ENCODE results near the gene CCDC171. TPM values are rescaled to one million over a fixed set of nuclear protein-coding genes. Genes with fewer than 3 reads are reported as not detected.

The CCDC171 gene
- total and polyA plus RNA-seq, 5 donors = 0.61 to 3.4 (median 2.6) TPM

DNA sequence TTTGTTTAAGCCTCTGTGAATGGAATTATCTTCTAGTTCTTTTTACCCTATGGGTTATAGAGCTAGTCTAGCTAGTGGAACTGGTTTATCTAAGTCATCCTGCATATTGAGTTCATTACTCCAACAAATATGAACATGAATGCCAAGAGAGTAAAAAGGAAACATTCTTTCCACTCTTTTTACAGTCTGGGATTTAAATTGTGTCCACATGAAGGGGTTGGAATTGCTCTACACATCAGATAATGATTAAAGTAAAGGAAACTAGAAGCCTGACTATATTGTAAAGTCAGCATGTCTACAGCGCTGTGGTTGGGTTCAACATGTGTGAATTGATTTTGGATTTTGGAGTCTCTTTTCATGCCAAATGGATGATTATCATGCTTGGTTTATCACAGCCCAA is 173.1 kb downstream of the CCDC171 start:
- Histone ChIP-seq H3K4me3 (ENCODE audit: low read length) (no peak overlapping the region), H3K27ac (ENCODE audit: low read length) (no peak overlapping the region), H3K4me1 (ENCODE audit: control insufficient read depth, insufficient read depth, low read length) (no peaks in the 10 kb centered on the region), H3K27me3 (ENCODE audit: control insufficient read depth, insufficient read depth) (no peaks in the 10 kb centered on the region), H3K9me3 (ENCODE audit: control insufficient read depth, low read length) (no peaks in the 10 kb centered on the region)
- WGBS = 90% methylated on average over 1 of the region's 1 CpG
- no peak for DNase-seq
- intact Hi-C loops (cut with DNase I) = no loop called here
- no peak for ATAC-seq

DNA sequence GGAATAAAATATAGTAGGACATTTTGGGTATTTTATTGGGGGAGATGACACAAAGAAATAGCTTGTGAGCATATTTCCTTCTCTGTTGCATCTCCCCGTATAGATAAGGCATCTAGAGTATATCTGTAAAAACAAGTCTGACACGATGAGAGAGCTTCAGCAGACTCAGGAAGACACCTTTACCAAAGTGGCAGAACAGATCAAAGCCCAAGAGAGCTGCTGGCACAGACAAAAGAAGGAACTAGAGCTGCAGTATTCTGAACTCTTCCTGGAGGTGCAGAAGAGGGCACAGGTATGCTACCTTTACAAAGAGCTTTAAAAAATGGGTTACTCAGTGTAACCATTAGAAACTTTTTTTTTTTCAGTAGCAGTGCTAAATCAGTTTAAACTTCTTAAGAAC is 176.7 kb downstream of the CCDC171 start:
- H3K4me3 ChIP-seq (ENCODE audit: low read length) = no peak overlapping the region
- no peaks in the 10 kb centered on the region for H3K9me3 ChIP-seq (ENCODE audit: control insufficient read depth, low read length)
- no peaks in the 10 kb centered on the region for H3K4me1 ChIP-seq (ENCODE audit: control insufficient read depth, insufficient read depth, low read length)
- no peak for DNase-seq
- no peak for ATAC-seq
- intact Hi-C loops (cut with DNase I) = no loop called here
- 60% methylated on average over 2 of the region's 2 CpGs for WGBS
- H3K27ac ChIP-seq (ENCODE audit: low read length) = no peak overlapping the region
- no peaks in the 10 kb centered on the region for H3K27me3 ChIP-seq (ENCODE audit: control insufficient read depth, insufficient read depth)

DNA sequence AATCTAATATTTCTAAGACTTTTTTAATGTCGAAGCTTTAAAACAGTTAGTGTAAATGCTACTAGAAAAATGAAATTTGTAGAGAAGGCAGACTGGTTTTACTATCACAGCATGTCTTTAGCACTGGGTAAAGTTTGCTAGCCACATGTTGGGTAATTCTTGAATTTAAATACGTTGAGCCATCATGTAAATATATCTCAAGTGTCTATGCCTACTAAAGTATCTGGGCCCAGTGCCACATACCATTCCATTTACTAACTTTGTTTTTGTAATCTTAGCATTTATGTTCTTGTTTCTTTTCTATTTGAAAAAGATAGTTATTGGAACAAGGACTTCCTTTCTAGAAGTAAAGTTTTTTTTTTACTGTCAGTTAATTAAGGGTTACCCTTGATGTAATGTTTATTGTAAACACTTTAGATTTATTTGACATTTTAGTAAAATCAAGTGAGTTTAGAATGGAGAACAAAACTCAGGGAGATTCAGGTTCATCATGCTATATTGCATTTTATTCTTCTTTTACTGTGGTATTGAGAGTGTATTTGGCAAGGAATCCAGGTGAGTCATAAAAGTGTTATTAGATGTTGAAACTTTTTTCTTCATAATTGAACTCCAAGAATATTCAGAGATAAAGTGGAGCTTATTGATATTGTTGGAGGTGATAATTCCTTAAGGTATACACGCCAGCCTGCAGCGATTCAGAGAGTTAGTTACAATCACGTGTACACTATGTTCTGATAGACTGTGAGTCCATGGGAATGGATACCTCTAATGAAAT is 182.4 kb downstream of the CCDC171 start:
- Histone ChIP-seq H3K27ac (ENCODE audit: low read length) (no peak overlapping the region), H3K4me3 (ENCODE audit: low read length) (no peak overlapping the region), H3K4me1 (ENCODE audit: control insufficient read depth, insufficient read depth, low read length) (no peaks in the 10 kb centered on the region), H3K9me3 (ENCODE audit: control insufficient read depth, low read length) (no peaks in the 10 kb centered on the region), H3K27me3 (ENCODE audit: control insufficient read depth, insufficient read depth) (no peaks in the 10 kb centered on the region)
- DNase-seq (no peak), ATAC-seq (no peak)
- WGBS = 69% methylated on average over 5 of the region's 5 CpGs
- intact Hi-C loops (cut with DNase I) = no loop called here

DNA sequence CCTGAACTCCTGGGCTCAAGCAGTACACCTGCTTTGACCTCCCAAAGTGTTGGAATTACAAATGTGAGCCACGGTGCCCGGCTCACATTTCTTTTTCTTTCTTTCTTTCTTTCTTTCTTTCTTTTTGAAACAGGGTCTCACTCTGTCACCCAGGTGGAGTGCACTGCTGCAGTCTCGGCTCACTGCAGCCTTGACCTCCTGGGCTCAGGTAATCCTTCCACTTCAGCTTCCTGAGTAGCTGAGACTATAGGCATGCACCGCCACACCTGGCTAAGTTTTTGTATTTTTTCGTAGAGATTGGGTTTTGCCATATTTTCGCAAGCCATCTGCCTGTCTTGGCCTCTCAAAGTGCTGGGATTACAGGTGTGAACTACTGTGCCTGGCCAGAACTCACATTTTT is 183.7 kb downstream of the CCDC171 start:
- DNase-seq = no peak
- Histone ChIP-seq H3K27me3 (ENCODE audit: control insufficient read depth, insufficient read depth) (no peaks in the 10 kb centered on the region), H3K4me1 (ENCODE audit: control insufficient read depth, insufficient read depth, low read length) (no peaks in the 10 kb centered on the region), H3K27ac (ENCODE audit: low read length) (no peak overlapping the region), H3K9me3 (ENCODE audit: control insufficient read depth, low read length) (no peaks in the 10 kb centered on the region), H3K4me3 (ENCODE audit: low read length) (no peak overlapping the region)
- ATAC-seq = no peak
- WGBS = 95% methylated on average over 6 of the region's 6 CpGs
- intact Hi-C loops (cut with DNase I) = no loop called here

DNA sequence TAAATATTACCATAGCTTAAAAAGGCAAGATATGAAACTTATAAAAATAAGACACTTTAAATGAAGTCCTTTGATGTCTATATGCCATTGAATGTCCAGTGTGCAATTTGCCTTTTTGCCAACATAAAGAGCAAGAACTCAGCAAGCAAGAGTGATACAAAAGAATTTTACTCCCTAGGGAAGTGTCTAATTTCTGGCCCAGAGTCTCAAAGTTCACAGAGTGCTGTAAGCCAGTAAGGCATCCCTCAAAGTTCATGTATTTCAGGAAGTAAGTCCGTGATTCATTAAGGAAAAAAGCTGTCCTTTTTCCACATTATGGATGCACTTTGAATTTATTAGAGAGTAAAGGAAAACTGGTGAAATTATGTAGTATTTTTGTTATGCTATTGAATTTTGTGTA is 185.2 kb downstream of the CCDC171 start:
- 37% methylated on average over 1 of the region's 1 CpG for WGBS
- no peak overlapping the region for H3K27ac ChIP-seq (ENCODE audit: low read length)
- no peaks in the 10 kb centered on the region for H3K4me1 ChIP-seq (ENCODE audit: control insufficient read depth, insufficient read depth, low read length)
- no peak for ATAC-seq
- H3K27me3 ChIP-seq (ENCODE audit: control insufficient read depth, insufficient read depth) = no peaks in the 10 kb centered on the region
- no peaks in the 10 kb centered on the region for H3K9me3 ChIP-seq (ENCODE audit: control insufficient read depth, low read length)
- H3K4me3 ChIP-seq (ENCODE audit: low read length) = no peak overlapping the region
- intact Hi-C loops (cut with DNase I) = no loop called here
- DNase-seq = no peak

- no peak for DNase-seq
- intact Hi-C loops (cut with DNase I) = no loop called here
- no peaks in the 10 kb centered on the region for H3K4me1 ChIP-seq (ENCODE audit: control insufficient read depth, insufficient read depth, low read length)
- no peak overlapping the region for H3K4me3 ChIP-seq (ENCODE audit: low read length)
- no peaks in the 10 kb centered on the region for H3K27me3 ChIP-seq (ENCODE audit: control insufficient read depth, insufficient read depth)
- 43% methylated on average over 2 of the region's 2 CpGs for WGBS
- H3K9me3 ChIP-seq (ENCODE audit: control insufficient read depth, low read length) = no peaks in the 10 kb centered on the region
- no peak overlapping the region for H3K27ac ChIP-seq (ENCODE audit: low read length)
- no peak for ATAC-seq
Observed at GRCh38 chr9:15741015-15741414, 188.2 kb downstream of the CCDC171 start.

- no peak for ATAC-seq
- Histone ChIP-seq H3K4me1 (ENCODE audit: control insufficient read depth, insufficient read depth, low read length) (no peaks in the 10 kb centered on the region), H3K27ac (ENCODE audit: low read length) (no peak overlapping the region), H3K4me3 (ENCODE audit: low read length) (no peak overlapping the region), H3K9me3 (ENCODE audit: control insufficient read depth, low read length) (no peaks in the 10 kb centered on the region), H3K27me3 (ENCODE audit: control insufficient read depth, insufficient read depth) (no peaks in the 10 kb centered on the region)
- DNase-seq = no peak
- intact Hi-C loops (cut with DNase I) = no loop called here
- 99% methylated on average over 1 of the region's 1 CpG for WGBS
Observed at GRCh38 chr9:15743512-15743911, 190.7 kb downstream of the CCDC171 start.

- H3K9me3 ChIP-seq (ENCODE audit: control insufficient read depth, low read length) = no peaks in the 10 kb centered on the region
- no peaks in the 10 kb centered on the region for H3K27me3 ChIP-seq (ENCODE audit: control insufficient read depth, insufficient read depth)
- H3K4me3 ChIP-seq (ENCODE audit: low read length) = no peak overlapping the region
- no peak for ATAC-seq
- no peaks in the 10 kb centered on the region for H3K4me1 ChIP-seq (ENCODE audit: control insufficient read depth, insufficient read depth, low read length)
- no peak overlapping the region for H3K27ac ChIP-seq (ENCODE audit: low read length)
- intact Hi-C loops (cut with DNase I) = no loop called here
- 78% methylated on average over 3 of the region's 3 CpGs for WGBS
- DNase-seq = no peak
Observed at GRCh38 chr9:15744196-15744595, 191.4 kb downstream of the CCDC171 start.

DNA sequence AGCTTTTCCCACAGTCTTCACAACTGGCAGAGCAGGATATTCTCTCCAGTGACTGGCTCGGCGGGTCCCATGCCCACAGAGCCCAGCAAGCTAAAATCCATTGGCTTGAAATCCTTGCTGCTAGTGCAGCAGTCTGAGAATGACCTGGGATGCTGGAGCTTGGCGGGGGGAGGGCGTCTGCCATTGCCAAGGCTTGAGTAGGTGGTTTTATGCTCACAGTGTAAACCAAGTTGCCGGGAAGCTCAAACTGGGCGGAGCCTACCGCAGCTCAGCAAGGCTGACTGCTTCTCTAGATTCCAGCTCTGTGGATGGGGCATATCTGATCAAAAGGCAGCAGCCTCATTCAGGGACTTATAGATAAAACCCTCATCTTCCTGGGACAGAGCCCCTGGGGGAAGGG is 194.1 kb downstream of the CCDC171 start:
- DNase-seq = no peak
- H3K27me3 ChIP-seq (ENCODE audit: control insufficient read depth, insufficient read depth) = no peaks in the 10 kb centered on the region
- H3K4me3 ChIP-seq (ENCODE audit: low read length) = no peak overlapping the region
- H3K9me3 ChIP-seq (ENCODE audit: control insufficient read depth, low read length) = no peaks in the 10 kb centered on the region
- no peak for ATAC-seq
- intact Hi-C loops (cut with DNase I) = no loop called here
- 91% methylated on average over 7 of the region's 7 CpGs for WGBS
- H3K27ac ChIP-seq (ENCODE audit: low read length) = no peak overlapping the region
- no peaks in the 10 kb centered on the region for H3K4me1 ChIP-seq (ENCODE audit: control insufficient read depth, insufficient read depth, low read length)

GRCh38 chr9:15755660-15756059 is 202.8 kb downstream of the CCDC171 start:
- no peaks in the 10 kb centered on the region for H3K4me1 ChIP-seq (ENCODE audit: control insufficient read depth, insufficient read depth, low read length)
- H3K9me3 ChIP-seq (ENCODE audit: control insufficient read depth, low read length) = no peaks in the 10 kb centered on the region
- no peak overlapping the region for H3K4me3 ChIP-seq (ENCODE audit: low read length)
- no peak for ATAC-seq
- DNase-seq = no peak
- no peak overlapping the region for H3K27ac ChIP-seq (ENCODE audit: low read length)
- no peaks in the 10 kb centered on the region for H3K27me3 ChIP-seq (ENCODE audit: control insufficient read depth, insufficient read depth)
- intact Hi-C loops (cut with DNase I) = no loop called here

GRCh38 chr9:15761551-15761950 is 208.7 kb downstream of the CCDC171 start:
- Histone ChIP-seq H3K4me3 (ENCODE audit: low read length) (no peak overlapping the region), H3K4me1 (ENCODE audit: control insufficient read depth, insufficient read depth, low read length) (no peaks in the 10 kb centered on the region), H3K9me3 (ENCODE audit: control insufficient read depth, low read length) (no peaks in the 10 kb centered on the region), H3K27me3 (ENCODE audit: control insufficient read depth, insufficient read depth) (no peaks in the 10 kb centered on the region), H3K27ac (ENCODE audit: low read length) (no peak overlapping the region)
- DNase-seq (no peak), ATAC-seq (no peak)
- WGBS = 63% methylated on average over 2 of the region's 2 CpGs
- intact Hi-C loops (cut with DNase I) = no loop called here

DNA sequence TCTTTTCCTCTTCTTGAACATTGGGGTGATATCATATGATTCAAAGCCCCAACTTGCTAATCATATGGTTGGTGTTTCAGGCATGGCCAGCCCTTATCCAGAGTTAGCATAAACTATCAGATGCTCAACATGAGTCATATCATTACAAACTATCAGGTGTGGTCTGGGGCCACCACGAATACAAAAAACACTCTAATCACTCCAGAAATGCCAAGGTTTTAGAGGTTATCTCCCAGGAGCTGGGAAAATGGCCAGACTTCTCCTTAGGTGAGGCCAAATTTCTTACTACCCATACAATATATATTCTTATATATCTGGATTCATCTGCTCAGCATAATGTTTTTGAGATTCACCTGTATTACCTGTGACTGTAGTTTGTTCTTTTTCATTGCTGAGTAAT is 210.5 kb downstream of the CCDC171 start:
- intact Hi-C loops (cut with DNase I) = no loop called here
- 60% methylated on average over 1 of the region's 1 CpG for WGBS
- DNase-seq (no peak), ATAC-seq (no peak)
- no peaks in the 10 kb centered on the region for H3K27me3 ChIP-seq (ENCODE audit: control insufficient read depth, insufficient read depth)
- H3K27ac ChIP-seq (ENCODE audit: low read length) = no peak overlapping the region
- no peaks in the 10 kb centered on the region for H3K4me1 ChIP-seq (ENCODE audit: control insufficient read depth, insufficient read depth, low read length)
- H3K4me3 ChIP-seq (ENCODE audit: low read length) = no peak overlapping the region
- no peaks in the 10 kb centered on the region for H3K9me3 ChIP-seq (ENCODE audit: control insufficient read depth, low read length)

Data from right cardiac atrium (tissue), 5 donors.